Eye (tissue), 1 donor: ENCODE data around the gene MISP.
"Not testable (repeated sequence)": the region's sequence is repeated elsewhere in the genome, so short reads cannot be mapped to it uniquely, and the experiment has no call there.

ENCODE experiments used
- DNase-seq: peaks from one replicate; pipeline ENCODE4 v3.0.0-alpha.2; 2015

MISP gene, protein sequence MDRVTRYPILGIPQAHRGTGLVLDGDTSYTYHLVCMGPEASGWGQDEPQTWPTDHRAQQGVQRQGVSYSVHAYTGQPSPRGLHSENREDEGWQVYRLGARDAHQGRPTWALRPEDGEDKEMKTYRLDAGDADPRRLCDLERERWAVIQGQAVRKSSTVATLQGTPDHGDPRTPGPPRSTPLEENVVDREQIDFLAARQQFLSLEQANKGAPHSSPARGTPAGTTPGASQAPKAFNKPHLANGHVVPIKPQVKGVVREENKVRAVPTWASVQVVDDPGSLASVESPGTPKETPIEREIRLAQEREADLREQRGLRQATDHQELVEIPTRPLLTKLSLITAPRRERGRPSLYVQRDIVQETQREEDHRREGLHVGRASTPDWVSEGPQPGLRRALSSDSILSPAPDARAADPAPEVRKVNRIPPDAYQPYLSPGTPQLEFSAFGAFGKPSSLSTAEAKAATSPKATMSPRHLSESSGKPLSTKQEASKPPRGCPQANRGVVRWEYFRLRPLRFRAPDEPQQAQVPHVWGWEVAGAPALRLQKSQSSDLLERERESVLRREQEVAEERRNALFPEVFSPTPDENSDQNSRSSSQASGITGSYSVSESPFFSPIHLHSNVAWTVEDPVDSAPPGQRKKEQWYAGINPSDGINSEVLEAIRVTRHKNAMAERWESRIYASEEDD

DNA sequence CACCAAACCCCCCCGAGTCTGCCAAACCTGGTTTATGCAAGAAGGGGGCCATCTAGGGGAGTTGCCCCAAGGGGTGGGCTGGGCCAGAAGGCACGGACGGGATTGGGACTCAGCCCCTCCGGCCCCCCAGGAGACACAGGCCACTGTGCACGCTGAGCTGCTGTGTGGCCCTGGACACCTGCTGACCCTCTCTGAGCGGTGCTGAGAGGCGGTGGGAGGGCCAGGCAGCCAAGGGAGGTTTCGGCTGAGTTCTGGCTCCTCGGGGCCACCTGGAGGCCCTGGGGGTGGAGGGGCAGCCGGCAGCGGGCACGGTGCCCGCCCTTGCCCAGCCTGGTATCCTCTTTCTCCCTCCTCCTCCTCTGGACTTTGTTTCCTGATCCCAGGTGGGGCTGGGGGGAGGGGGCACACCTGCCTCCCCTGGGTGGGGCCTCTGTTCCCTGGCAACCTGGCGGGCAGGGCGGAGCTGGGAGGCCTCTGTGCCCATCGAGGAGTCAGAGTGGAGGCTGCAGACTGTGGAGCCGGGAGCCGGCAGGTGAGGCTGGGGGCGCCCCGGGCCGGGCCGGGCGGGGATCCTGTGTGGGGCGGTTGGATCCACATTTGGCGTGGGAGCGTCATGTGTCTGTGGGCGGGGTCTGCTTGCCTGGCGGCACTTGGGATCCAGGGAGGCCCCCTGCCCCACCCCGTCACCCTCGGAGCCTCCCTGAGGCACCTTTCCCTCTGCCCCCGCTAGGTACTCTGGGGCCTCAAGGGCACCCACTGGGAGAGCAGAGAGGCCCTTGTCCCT, at the start of gene MISP:
MISP (plus strand) TSS at position 473 of the 784 bp plus-strand sequence. CDS start 5,835 bp downstream, outside the sequence.
- DNase-seq = no peak

DNA sequence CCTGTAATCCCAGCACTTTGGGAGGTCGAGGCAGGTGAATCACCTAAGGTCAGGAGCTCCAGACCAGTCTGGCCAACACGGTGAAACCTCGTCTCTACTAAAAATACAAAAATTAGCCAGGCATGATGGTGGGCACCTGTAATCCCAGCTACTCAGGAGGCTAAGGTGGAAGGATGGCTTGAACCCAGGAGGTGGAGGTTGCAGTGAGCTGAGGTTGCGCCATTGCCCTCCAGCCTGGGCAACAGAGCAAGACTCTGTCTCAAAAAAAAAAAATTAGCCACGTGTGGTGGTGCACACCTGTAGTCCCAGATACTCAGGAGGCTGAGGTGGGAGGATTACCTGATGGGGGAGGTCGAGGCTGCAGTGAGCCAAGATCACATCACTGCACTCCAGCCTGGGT, 48.1 kb upstream of the MISP start:
- DNase-seq = not testable (repeated sequence)

DNA sequence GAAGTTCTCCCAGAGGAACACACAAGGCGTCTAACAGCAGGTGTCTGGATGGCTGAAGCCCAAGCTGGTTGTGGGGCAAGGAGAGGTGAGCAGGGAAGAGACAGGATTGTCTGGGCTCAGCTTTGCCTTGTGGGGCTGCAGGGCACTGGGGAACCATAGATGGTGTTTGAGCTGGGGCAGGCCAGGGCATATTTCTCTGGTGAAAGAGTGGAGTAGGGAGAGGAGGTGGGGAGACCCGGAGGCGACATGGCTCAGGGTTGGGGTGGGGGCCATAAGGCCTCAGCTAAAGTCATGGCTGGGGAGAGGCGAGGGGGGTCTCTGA, 47.6 kb upstream of the MISP start:
- DNase-seq = no peak

DNA sequence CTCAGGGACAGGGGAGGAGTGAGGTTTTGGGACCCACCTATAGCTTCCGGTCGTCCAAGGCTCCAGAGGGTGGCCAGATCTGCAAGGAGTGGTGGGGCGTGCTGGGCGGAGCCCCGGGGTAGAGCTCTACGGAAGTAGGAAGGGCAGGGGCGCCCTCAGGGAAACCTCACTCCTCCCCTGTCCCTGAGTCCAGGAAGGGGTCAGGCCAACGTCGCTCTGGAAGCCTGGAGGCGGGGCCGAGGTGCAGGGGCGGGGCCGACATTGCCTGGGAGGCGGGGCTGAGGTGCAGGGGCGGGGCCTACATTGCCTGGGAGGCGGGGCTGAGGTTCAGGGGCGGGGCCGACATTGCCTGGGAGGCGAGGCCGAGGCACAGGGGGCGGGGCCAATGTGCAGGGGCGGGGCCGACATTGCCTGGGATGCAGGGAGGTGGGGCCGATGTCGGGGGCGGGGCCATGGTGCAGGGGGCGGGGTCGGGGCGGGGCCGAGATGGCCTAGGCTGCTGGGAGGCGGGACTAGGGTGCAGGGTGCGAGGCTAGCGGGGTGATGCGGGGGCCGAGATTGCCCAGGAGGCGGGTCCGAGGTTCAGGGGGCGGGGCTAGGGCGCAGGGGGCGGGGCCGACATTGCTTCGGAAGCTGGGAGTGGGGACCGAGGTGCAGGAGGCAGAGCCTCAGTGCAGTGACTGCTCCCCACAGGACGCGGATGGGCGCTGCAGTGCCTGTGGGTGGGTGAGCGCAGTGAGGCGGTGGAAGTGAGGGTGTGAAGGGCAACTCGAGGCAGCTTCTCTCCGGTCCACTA, 47.1 kb upstream of the MISP start:
- peak; percentile 80 for DNase-seq

DNA sequence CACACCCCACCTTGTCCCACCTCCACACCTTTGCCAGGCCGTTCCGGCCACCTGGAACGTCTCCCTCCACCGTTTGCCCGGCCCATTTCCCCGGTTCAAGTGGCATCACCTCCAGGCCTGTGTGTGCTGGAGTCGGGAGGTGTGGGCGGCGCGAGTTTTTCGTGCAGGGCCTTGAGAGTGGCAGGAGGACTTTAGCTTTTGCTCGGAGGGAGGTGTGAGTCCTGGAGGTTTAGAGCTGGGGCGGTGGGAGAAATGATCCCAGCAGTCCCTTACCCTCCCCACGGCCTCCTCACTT, 46.5 kb upstream of the MISP start:
- no peak for DNase-seq

DNA sequence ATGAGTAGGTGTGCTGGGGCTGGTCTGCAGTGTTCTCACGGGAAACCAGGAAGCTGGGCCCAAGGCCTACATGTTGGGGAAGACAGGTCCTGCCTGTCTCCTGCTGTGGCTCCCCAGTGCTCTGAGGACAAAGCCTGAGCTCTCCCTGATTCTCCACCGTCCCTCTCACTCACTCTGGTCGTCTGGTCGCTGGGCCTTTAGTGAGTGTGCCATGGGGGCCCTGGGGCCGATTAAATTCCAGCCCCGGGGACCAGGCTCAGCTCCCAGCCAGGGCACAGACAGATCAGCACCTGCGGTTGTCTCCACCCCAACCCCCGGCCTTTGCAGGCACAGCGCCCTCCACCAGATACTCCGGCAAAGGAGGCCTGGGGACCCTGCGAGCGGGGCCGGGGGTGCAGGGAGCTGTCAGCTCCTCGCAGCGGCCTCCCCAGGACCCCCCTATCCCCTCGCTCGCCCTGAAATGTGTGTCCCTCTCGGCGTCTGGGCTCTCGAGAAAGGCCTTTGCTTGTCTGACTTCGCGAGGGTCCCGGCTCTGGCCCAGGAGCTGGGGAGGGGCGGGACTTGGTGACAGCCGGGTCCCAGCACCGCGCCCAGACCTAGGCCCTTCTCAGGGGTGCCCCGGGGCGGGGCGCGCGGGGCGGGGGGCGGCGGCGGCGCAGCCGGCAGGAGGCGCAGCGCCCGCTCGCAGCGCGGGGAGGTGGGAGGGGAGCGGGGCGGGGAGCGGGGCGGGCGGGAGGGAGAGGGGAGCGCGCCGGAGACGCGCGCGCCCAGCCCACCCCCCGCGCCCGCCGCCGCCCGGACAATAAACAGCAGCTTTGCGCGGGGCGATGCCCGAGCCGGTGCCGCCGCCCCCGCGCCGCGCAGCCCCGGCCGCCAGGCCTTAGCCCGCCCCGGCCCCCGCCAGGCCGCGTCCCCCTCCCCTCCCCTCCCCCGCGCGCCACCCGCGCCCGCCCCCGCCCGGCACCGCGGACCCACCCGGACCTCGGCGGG, 42.5 kb upstream of the MISP start, which contains the start of gene PALM:
PALM (plus strand) TSS at position 782 of the 990 bp plus-strand sequence. CDS start 212 bp downstream, outside the sequence.
- DNase-seq = peak; percentile 84

DNA sequence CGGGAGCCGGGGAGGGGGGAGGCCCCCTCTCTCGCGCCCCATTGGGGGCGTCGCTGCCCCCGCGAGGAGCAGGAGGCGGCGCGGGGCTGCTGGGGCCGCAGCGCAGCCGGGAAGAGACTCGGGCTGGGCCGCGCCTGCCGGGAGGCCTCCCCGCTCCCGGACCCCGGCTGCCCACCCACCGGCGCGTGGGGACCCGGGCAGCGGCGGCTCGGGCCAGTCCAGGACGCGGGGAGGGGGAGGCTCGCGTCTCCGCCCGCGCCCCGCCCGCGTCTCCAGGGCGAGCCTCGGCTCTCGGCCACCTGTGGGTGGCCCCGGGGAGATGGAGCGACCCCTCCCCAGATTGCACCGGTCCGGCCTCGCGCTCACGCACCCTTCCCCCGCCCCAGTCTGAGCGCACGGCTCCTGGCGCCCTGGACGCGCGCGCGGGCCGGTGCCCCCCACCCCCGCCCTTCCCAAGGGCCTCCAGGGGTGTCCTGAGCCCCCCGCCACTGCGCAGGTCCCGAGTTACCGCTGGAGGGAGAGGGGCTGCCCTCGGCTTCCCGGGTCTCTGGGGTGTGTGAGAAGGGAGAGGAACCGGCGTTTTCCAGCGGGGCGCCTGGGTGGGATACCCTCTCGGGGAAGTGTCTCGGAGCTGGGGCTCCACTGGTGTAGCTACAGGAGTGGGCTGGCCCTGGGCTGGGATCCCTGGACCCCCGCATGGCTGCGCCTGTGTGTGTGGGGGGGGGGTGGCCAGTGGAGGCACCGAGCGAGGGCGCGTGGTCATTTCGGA, 41.5 kb upstream of the MISP start:
- DNase-seq = peak; percentile 45

DNA sequence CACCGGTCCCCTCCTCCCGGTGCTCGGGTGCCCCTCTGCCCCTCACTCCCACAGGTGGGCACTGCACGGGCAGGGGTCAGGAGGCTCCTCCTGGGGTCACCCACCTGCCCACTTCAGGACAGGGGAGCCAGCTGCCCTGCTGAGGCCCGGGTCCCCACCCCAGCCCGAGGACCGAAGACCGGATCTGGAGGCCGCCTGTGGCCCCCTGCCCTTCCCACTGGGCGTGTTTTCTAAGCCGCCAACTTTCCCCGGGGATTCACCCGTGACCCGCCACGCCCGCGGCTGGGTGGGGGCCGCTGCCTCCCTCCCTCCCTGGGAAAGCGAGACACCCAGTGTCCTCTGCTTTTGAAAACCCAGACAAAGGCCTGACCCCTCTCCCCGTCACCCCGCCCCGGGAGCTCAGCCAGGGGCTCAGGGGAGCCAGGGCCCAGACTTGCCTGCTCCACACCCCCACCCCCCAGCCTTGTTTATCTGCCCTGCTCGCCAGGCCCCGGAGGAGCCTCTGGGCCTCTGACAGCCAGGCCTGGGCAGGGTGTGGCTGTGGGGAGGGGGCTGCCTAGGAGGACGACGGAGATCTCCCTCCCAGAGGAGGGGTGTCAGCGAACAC, 40.8 kb upstream of the MISP start:
- peak; percentile 48 for DNase-seq

DNA sequence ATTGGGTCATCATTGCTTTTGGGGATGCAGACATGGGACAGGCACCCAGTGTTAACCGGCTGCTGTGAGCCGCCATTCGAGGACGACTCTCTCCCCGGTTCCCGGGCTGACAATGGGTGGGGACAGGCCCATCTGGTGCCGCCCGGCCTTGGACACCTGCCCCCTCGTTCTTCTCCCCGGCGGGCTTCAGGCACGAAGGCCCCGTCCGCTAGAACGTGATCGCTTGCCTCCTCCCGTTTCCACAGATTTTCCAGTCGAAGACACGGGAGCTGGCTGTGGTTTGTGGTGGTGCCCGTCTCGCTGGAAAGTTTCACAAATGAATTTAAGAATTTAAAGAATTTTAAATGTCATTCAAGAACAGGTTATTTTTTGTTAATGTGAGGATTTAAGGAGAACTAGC, 40.1 kb upstream of the MISP start:
- DNase-seq = peak; percentile 53

DNA sequence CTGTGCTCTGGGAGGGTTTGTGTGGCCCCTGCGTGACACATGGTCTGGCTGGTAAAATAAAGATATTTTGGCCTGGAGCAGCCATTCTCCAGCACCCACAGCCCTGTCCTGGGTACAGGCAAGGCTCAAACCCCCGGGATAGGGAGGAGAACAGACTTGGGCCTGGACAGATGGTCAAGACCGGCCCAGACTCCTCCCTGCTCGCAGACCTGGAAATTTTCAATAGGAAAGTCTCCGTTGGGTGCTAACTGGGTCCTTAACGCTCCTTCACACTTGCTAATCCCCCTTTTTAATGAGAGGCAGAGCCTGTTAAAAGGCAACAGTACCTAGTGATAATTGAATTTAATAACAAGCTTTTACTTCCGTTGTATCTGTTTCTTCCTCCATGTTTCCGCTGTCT, 39.7 kb upstream of the MISP start:
- DNase-seq = no peak

DNA sequence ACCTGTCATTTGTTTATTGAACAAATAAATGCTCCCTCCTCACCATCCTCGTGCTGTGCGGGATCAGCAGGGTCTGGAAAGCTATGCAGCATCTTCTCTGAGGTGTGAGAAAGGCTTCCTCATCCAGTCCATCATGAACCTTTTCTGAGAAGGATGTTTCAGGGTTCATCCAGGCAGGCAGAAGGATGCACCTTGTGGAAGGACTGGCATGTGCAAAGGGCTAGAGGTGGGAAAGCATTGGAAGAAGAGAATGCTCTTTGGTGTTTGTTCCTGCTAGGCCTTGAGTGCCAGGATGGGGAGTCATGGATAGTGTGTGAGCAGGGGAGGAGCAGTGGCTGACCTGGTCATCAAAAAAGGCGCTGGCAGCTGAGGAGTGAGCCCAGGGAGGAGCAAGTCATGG, 35.6 kb upstream of the MISP start:
- no peak for DNase-seq

DNA sequence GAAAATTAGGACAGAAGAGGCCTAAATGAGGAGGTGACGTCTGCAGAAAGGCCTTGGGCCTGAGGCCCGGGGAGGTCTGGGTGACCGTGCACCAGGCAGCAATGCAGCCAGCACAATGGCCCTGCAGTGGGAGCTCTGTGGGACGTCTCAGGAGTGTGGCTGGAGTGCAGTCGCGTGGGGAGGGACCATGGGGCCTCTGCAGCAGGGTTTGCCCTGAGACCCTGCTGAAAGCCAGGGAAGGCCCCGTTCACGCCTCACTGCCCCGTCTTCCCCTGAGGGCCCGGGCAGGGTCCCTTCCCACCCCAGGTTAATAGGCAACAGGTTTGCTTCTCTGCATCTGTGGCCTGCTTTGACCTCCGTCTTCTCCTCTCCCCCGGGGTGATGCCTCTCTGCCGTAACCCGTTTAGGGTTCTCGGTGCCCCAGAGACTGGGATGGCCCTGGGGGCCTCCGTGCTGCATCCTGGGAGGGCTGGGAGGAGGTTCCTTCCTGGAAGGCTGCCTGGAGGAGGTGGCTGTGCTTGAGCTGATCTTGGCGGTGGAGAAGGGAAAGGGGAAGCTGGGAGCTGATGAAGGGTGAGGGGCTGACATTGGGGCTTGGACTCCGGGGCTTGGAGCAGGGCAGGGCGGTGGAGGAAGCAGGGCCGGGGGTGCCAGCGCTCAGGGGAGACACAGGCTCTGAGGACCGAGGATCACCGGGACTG, 32.5 kb upstream of the MISP start:
- DNase-seq = peak; percentile 64

DNA sequence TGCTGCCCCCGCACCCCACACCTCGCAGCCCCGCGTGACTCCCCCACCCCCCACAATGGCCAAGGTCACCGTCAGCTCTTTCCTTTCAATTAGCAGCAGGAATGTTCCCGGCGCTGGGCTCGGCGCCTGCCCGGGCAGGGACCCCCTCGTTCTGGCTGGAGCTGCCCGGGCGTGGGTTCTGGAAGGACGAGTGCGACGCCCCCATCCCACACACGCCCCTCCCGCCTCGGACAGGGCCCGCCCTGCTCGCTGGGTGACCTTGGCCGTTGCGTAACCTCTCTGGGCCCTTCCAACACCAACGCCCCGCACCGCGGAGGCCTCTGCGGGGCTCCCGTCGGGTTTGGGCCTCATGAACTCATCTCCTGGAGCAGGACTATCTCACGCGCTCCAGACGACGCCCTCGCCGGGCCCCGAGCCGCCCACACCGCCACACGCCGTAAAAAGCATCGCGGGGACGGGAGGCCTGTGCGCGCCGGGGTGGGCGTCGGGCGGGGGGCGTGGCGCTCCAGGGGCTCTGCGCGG, 31.9 kb upstream of the MISP start:
- DNase-seq = peak; percentile 75

DNA sequence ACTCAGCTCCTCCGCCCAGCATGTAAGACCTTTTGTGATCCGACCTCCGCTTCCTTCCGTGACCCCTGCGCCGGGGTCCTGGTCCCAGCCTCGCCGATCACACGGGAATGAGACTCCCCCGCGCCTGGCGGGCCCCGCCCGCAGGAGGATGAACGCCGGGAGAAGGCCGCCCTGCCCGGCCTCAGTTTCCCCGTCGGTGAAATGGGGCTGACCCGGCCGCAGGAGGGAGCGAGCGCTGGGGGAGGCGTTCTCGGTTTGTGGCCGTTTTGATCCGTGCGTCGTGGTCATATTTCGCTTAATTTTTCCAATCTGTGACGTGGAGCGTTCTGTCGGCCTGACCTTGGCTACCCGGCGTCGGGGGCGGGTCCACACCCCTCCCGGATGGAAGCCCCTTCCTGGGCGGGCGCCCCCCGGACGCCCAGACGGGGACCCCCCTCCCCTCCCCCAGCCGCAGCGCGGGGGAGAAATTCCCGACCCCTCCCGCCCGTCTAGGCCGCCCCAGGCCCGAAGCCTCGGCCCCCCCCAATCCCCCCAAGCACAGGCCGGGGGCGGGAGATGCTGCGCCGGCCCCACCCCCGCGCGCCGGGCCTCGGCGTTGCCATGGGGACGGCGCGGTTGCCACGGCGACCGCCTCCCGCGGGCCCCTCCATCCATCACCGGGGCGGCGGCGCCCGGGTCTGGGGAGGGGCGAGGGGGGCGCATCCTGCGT, 31.1 kb upstream of the MISP start:
- peak; percentile 85 for DNase-seq

DNA sequence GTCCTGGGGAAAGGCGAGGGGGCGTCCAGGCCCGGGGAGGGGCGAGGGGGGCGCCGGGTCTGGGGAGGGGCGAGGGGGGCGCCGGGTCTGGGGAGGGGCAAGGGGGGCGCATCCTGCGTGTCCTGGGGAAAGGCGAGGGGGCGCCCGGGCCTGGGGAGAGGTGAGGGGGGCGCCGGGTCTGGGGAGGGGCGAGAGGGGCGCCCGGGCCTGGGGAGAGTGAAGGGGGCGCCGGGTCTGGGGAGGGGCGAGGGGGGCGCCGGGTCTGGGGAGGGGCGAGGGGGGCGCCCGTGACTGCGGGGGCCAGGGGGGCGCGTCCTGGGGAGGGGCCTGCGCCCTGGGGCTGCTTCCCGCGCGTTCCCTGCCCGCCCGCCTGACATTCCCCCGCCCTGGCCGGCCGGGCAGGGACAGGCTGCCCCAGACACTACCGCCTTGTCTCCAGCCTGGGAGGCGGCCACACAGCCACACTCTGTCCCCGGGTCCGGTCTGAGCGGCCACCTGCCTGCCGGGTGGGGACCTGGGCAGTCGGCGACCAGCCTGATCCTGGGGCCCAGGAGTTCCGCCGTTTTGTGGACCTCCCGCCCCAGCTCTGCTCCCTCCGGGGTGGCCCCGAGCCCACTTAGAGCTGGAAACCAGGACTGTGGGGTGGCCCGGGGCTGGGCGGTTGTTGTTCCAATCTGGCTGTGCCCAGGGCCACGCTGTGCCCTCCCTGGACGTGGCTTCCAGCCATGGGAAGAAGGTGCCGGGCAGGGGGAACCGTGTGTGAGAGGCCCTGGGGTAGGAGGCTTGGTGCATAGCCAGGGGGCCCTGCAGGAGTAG, 30.4 kb upstream of the MISP start:
- peak; percentile 73 for DNase-seq

DNA sequence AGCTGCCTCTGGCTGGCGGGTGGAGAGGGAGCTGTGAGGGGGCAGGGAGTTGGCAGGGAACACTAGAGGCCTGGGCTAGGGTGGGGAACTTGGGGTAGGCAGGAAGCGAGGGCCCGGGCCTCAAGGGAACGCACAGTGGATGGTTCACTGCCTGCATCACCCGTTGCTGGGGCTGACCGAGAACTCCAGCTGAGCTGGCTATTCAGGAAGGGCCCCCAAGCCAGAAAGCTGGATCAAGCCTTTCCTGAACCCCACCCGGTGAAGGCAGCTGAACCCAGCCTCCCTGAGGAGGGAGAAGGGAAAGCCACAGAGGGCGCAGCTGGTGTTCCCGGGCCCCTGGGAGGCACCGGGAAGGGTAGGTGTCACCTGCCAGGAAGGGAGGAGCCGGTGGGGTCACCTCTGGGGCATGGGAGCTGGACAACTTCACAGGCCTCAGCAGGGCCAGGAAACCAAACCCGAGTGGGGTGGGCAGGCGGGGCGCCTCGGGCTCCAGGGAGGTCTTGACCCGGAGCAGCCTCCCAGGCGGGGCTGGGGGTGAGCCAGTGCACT, 28.3 kb upstream of the MISP start:
- no peak for DNase-seq

DNA sequence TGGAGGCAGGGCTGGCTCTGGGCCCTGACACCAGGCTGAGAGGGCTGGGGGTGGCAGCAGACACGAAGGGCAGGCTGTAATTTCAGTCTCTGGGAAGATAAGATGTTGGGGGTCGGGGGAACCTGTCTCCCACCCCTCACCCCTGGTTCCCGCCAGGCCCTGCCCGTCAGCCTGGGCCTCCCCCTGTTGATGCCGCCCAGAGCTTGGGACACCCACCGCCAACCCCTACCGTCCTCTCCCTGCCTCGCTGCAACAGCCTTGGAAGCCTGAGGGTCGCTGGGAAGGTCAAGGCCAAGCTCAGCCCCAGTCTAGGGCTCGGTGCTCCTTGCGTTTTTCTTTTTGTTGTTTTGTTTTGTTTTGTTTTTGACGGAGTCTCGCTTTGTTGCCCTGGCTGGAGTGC, 27.7 kb upstream of the MISP start:
- no peak for DNase-seq

DNA sequence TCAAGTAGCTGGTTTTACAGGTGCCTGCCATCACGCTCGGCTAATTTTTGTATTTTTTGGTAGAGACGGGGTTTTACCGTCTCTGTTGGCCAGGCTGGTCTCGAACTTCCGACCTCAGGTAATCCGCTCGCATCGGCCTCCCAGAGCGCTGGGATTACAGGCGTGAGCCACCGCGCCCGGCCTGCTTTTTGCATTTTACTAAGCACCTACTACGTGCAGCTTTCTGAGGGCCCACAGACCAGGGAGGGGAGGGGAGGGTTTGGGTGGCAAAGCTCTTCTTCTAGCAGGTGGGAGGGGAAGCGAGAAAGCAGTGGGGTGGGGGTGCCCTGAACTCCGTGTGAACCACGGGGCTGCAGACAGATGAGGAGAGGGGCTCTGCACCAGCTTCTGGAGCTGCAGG, 27.2 kb upstream of the MISP start:
- no peak for DNase-seq
